ENCODE data around the gene LIPG. TPM values are rescaled to one million over a fixed set of nuclear protein-coding genes. Genes with fewer than 3 reads are reported as not detected.
"Not testable (repeated sequence)": the region's sequence is repeated elsewhere in the genome, so short reads cannot be mapped to it uniquely, and the experiment has no call there.

The LIPG gene
- 10.2 TPM for total RNA-seq (ENCODE audit: unreplicated experiment)
- long read RNA-seq = 0 reads

DNA sequence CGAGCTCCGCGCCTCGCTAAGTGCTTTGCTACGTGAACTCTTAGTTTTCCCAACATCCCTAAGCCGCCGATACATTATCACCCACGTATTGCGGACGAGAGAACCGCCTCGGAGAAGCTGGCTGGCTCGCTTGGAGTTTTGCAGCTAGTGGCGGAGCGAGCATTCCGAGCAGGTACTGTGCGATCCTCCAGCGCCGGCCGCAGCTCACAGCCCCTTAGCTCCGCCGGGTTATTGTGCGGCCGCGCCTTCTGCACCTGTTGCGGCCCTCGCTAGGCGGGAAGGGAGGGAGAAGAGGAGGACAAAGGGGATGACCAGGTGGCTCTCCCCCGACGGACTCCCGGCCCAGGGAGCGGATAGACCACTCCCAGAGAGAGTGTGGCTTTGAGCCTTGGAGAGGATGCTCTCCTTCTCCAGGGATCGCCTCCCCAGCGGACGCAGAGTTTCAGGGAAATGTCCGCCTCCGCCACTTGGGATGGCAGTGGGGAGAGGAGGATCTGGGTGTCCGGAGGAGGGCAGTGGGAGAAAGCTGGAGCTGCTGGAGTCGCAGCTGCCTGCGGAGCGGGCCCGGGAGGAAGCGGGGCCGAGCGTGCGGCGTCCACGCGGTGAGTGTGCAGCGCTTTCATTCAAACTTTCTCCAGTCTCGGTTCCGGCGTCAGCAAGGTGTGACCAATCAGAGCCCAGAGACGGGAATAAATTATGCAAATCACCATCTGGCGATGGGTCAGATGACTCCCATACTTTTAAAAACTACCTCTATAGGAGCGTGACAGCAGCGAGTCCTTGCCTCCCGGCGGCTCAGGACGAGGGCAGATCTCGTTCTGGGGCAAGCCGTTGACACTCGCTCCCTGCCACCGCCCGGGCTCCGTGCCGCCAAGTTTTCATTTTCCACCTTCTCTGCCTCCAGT lies at the start of gene LIPG:
LIPG (plus strand) TSS at position 769 of the 905 bp plus-strand sequence. CDS start 252 bp downstream, outside the sequence.
- TF ChIP-seq, protein P1, sequence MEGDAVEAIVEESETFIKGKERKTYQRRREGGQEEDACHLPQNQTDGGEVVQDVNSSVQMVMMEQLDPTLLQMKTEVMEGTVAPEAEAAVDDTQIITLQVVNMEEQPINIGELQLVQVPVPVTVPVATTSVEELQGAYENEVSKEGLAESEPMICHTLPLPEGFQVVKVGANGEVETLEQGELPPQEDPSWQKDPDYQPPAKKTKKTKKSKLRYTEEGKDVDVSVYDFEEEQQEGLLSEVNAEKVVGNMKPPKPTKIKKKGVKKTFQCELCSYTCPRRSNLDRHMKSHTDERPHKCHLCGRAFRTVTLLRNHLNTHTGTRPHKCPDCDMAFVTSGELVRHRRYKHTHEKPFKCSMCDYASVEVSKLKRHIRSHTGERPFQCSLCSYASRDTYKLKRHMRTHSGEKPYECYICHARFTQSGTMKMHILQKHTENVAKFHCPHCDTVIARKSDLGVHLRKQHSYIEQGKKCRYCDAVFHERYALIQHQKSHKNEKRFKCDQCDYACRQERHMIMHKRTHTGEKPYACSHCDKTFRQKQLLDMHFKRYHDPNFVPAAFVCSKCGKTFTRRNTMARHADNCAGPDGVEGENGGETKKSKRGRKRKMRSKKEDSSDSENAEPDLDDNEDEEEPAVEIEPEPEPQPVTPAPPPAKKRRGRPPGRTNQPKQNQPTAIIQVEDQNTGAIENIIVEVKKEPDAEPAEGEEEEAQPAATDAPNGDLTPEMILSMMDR (IDR thresholded peaks at IDR 0.05; ENCODE audit: partially characterized antibody, unreplicated experiment) = no peak
- peaks cover 3% of the 10 kb centered on the region for H3K9me3 Mint-ChIP-seq (ENCODE audit: unreplicated experiment)
- H3K27me3 Mint-ChIP-seq (ENCODE audit: unreplicated experiment) = peaks cover 13% of the 10 kb centered on the region
- no peaks in the 10 kb centered on the region for H3K36me3 Mint-ChIP-seq (ENCODE audit: unreplicated experiment)
- peak within 1 kb of the TSS; percentile 80 for H3K4me3 Mint-ChIP-seq (ENCODE audit: unreplicated experiment)
- DNase-seq = peak; percentile 50
- peaks cover 13% of the 10 kb centered on the region for H3K4me1 Mint-ChIP-seq (ENCODE audit: low read depth, unreplicated experiment)
- H3K27ac Mint-ChIP-seq (ENCODE audit: unreplicated experiment) = peak within 1 kb of the TSS; percentile 52

DNA sequence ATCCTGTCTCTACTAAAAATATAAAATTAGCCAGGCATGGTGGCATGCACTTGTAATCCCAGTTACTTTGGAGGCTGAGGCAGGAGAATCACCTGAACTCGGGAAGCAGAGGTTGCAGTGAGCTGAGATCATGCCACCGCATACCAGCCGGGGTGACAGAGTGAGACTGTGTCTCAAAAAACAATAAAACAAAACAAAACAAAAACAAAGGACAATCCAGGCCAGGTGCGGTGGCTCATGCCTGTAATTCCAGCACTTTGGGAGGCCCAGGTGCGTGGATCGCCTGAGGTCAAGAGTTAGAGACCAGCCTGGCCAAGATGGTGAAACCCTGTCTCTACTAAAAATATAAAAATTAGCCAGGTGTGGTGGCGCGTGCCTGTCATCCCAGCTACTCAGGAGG lies 49.0 kb upstream of the LIPG start:
- not testable (repeated sequence) for H3K4me3 Mint-ChIP-seq (ENCODE audit: unreplicated experiment); DNase-seq; H3K36me3 Mint-ChIP-seq (ENCODE audit: unreplicated experiment); H3K27ac Mint-ChIP-seq (ENCODE audit: unreplicated experiment); H3K4me1 Mint-ChIP-seq (ENCODE audit: low read depth, unreplicated experiment); H3K27me3 Mint-ChIP-seq (ENCODE audit: unreplicated experiment); H3K9me3 Mint-ChIP-seq (ENCODE audit: unreplicated experiment)

DNA sequence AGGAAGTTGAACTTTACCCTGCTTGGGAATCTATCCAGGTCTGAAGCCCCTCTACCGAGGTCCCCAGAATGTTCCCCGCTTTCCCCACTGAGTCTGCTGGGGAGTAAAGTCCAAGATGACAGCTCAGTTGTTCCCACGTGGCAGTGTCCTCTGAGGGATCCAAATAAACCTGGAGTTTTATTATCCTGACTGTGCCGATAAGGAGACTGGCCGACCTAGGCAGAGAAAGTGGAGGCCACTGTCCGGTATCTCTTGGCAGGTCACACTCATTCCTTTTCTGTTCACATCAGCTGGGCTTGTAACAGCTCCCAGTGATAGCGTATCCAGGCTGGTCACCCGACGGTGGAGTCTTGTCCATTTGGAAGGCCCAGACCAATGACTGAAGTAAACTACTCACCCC lies 47.3 kb upstream of the LIPG start:
- H3K4me3 Mint-ChIP-seq (ENCODE audit: unreplicated experiment) = no peak overlapping the region
- DNase-seq = no peak
- no peaks in the 10 kb centered on the region for H3K4me1 Mint-ChIP-seq (ENCODE audit: low read depth, unreplicated experiment)
- no peak overlapping the region for H3K27ac Mint-ChIP-seq (ENCODE audit: unreplicated experiment)
- H3K9me3 Mint-ChIP-seq (ENCODE audit: unreplicated experiment) = peaks cover 1% of the 10 kb centered on the region
- H3K36me3 Mint-ChIP-seq (ENCODE audit: unreplicated experiment) = no peaks in the 10 kb centered on the region
- TF ChIP-seq, protein P1 (IDR thresholded peaks at IDR 0.05; ENCODE audit: partially characterized antibody, unreplicated experiment) = no peak
- peaks cover 3% of the 10 kb centered on the region for H3K27me3 Mint-ChIP-seq (ENCODE audit: unreplicated experiment)

DNA sequence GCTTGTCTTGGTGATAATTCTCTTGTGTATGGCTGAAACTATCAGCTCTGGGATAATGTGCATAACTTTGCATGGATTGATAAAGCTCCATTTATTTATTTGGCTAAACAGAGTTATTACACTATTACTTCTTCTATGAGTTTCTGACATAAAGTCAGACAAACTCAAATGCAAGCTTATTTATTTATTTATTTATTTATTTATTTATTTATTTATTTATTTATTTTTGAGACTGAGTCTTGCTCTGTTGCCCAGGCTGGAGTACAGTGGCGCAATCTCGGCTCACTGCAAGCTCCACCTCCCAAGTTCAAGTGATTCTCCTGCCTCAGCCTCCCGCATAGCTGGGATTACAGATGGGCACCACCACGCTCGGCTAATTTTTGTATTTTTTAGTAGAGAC lies 46.9 kb upstream of the LIPG start:
- not testable (repeated sequence) for H3K36me3 Mint-ChIP-seq (ENCODE audit: unreplicated experiment); H3K27me3 Mint-ChIP-seq (ENCODE audit: unreplicated experiment); H3K9me3 Mint-ChIP-seq (ENCODE audit: unreplicated experiment); DNase-seq; H3K4me3 Mint-ChIP-seq (ENCODE audit: unreplicated experiment); H3K27ac Mint-ChIP-seq (ENCODE audit: unreplicated experiment); H3K4me1 Mint-ChIP-seq (ENCODE audit: low read depth, unreplicated experiment)

DNA sequence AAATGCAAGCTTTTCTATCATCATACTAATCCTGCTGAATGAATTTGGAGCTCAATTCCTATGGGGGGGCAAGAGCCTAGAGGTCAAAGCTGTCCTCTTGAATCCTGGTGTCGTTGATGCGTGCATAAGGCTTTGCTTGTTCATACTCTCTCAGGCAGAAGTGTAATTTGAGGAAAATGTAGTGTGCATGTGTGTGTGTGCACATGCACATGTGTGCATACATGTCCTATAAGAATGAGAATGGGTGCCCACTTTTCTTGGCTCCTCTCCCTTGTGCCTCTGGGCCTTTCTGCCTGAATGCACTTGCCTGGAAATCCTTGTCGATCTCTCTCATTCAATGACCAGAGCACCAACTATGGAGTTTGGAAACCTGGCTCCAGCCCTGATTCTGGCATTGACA lies 46.3 kb upstream of the LIPG start:
- Mint-ChIP-seq H3K27me3 (ENCODE audit: unreplicated experiment) (peaks cover under 1% of the 10 kb centered on the region), H3K4me3 (ENCODE audit: unreplicated experiment) (no peak overlapping the region), H3K36me3 (ENCODE audit: unreplicated experiment) (no peaks in the 10 kb centered on the region), H3K27ac (ENCODE audit: unreplicated experiment) (no peak overlapping the region), H3K4me1 (ENCODE audit: low read depth, unreplicated experiment) (peaks cover under 1% of the 10 kb centered on the region), H3K9me3 (ENCODE audit: unreplicated experiment) (no peaks in the 10 kb centered on the region)
- DNase-seq = no peak
- TF ChIP-seq, protein P1 (IDR thresholded peaks at IDR 0.05; ENCODE audit: partially characterized antibody, unreplicated experiment) = no peak

DNA sequence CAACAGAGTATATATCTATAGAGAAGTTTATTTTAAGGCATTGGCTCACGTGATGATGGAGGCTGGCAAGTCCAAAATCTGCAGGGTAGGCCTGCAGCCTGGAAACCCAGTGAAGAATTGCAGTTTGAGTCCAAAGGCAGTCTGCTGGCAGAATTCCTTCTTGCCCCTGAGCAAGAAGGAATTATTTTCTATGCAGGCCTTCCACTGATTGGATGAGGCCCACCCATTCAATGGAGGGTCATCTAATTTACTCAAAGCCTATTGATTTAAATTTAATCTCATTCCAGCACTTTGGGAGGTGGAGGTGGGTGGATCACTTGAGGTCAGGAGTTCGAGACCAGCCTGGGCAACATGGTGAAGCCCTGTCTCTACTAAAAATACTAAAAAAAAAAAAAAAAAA lies 44.4 kb upstream of the LIPG start:
- no peaks in the 10 kb centered on the region for H3K36me3 Mint-ChIP-seq (ENCODE audit: unreplicated experiment)
- peaks cover 11% of the 10 kb centered on the region for H3K4me1 Mint-ChIP-seq (ENCODE audit: low read depth, unreplicated experiment)
- TF ChIP-seq, protein P1 (IDR thresholded peaks at IDR 0.05; ENCODE audit: partially characterized antibody, unreplicated experiment) = no peak
- H3K27me3 Mint-ChIP-seq (ENCODE audit: unreplicated experiment) = no peaks in the 10 kb centered on the region
- DNase-seq = no peak
- H3K27ac Mint-ChIP-seq (ENCODE audit: unreplicated experiment) = no peak overlapping the region
- H3K9me3 Mint-ChIP-seq (ENCODE audit: unreplicated experiment) = no peaks in the 10 kb centered on the region
- no peak overlapping the region for H3K4me3 Mint-ChIP-seq (ENCODE audit: unreplicated experiment)

Data from glutamatergic neuron (in vitro differentiated cells).